Measurements from ENCODE around the gene COG1.

DNA sequence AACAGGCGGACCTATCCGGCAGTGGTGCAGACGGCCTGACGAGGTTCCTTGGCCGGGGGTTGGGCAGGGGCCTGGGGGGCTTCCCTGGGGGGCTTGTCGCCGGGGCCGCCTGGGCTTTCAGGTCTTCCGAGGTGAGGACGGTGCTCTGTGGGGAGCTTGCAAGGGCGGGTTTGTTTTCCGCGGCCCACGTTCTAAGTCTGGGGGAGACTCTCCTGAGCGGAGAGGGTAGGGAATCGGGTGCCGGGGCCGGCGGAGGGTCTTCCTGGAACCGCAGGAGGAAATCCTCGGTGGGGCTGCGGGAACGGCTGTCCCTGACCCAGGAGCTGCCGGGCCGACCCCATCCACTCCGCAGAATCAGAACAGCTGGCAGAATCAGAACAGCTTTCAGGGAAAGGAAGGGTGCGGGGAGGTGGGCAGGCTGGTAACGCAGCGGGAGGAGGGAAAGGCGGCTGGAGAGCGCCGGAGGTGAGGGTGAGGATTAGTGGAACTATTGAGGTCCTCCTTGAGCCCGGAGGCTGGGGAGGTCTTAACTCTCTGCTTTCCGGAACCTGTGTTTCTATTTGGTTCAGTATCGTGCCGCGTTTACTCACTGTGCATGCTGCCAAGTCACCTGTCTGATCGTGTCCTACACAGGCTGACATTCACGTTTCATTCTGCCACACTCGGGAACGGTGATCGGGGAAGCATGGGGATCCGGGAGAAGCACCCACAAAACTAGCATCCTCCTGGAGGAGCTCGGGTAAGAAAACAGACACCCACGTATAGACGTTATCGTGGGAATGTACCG, 39.9 kb downstream of the COG1 start:
- no peak for TF ChIP-seq CTCF (IDR thresholded peaks at IDR 0.05; ENCODE audit: low read depth, low read length)
- TF ChIP-seq POLR2A (IDR thresholded peaks at IDR 0.05; ENCODE audit: extremely low read depth, insufficient read length) = no peak
